Measurements from ENCODE around the gene WFDC11.
A peak's percentile ranks its signal among the peaks of the same experiment; 100 is the strongest.

Gene WFDC11

DNA sequence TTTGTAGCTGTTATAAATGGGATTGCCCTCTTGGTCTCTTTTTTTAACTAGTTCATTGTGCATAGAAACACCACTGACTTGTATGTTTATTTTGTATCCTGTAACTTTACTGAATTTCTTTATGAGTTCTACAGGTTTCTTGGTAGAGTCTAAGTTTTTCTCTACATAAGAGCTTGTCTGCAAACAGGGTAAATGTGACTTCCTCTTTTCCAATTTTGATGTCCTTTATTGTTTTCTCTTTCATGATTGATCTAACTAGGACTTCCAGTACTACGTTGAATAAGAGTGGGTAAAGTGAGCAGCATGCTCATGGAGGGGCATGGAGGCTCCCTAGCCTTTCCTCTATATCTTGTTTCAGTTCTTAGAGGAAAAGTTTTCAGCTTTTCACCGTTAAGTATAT is 43.5 kb downstream of the WFDC11 start:
- no peak for DNase-seq (ENCODE audit: low read depth)

DNA sequence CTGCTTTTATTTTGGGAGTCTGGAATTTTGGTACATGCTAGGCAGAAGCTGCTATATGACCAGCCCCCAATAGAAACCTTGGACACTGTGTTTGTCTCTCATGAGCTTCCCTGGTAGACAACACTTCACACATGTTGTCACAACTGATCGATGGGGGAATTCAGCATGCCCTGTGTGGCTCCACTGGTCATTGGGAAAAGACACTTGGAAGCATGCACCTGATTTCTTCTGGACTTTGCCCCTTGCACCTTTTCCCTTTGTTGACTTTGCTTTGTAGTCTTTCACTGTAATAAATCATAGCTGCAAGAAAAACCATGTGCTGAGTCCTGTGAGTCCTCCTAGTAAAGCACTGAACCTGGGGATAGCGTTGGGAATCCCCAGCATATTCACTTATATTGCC is 48.4 kb downstream of the WFDC11 start:
- DNase-seq (ENCODE audit: low read depth): no peak

DNA sequence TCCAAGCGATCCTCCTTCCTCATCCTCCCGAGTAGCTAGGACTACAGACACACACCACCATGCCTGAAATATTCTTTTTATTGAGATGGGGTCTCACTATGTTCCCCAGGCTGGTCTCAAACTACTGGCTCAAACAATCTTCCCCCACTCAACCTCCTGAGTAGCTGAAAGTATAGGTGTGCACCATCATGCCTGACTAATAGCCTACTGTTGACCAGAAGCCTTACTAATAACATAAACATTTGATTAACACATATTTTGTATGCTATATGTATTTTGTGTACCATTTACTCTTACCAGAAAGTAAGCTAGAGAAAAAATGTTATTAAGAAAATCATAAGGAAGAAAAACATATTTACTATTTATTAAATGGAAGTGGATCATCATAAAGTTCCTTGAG is 52.4 kb downstream of the WFDC11 start:
- no peak for DNase-seq (ENCODE audit: low read depth)

DNA sequence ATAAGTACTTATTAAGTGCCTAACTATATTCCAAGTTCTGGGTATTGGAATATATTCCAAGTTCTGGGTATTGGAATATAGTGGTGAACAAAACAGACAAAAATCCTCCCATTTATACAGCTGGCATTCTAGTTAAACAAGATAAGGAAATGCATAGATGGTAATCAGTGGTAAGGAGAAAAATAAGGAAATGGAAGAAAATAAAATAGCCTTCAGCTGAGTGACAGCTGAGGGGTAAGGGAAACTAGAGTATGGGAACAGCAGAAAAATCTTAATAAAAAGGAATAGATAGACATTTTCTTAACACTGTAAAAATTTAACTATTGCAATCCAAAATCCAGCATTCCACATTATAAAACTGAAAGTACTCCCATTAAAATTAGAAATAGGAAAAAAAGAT is 57.7 kb downstream of the WFDC11 start:
- DNase-seq (ENCODE audit: low read depth): no peak

DNA sequence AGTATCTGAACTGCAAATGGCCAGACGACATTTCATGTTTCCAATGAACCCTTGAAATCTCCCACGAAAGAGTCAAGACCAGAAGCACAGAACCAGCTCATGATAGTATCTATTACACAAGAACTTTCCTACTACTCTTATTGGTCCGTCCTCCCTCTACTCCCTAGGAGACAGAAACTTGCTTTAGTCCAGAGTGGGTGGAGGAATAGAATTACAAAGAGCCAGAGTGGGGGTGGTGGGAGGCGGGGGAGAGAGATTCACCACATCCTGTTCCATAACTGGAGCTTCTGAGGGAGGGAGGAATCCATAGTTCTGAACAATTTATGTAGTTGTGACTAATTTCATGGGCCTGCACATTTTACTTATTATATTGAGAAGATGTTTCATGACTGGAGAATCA is 59.0 kb downstream of the WFDC11 start:
- DNase-seq (ENCODE audit: low read depth): peak; percentile 79

DNA sequence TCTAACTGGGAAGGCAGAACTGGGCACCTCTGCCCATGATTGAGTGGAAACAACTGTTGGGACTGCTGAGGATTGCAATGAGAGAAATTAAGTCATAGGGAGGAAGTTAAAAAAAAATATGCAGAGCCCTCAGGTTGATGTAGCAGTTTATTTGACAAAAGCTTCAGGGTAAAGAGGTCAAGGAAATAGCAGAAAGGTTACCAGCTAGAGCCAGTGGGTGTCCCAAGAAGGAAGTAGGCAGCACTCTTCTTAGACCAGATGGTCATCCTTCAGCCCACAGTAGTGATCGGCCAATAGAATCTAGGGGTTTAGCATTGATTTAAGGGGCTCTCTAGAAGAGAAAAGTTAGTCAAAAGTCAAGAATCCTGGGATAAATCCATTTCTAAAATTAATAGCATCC is 62.2 kb downstream of the WFDC11 start:
- DNase-seq (ENCODE audit: low read depth): no peak

Data from HS-5 (cell line).